ENCODE measurements around the gene INSL3. TPM values are rescaled to one million over a fixed set of nuclear protein-coding genes. Genes with fewer than 3 reads are reported as not detected.

Gene INSL3
- total and polyA plus RNA-seq, 2 of the 8 experiments (the other 6 are each of a cell fraction or from before 2014, with no cell fraction given) = 0.41 to 1.5 TPM

DNA sequence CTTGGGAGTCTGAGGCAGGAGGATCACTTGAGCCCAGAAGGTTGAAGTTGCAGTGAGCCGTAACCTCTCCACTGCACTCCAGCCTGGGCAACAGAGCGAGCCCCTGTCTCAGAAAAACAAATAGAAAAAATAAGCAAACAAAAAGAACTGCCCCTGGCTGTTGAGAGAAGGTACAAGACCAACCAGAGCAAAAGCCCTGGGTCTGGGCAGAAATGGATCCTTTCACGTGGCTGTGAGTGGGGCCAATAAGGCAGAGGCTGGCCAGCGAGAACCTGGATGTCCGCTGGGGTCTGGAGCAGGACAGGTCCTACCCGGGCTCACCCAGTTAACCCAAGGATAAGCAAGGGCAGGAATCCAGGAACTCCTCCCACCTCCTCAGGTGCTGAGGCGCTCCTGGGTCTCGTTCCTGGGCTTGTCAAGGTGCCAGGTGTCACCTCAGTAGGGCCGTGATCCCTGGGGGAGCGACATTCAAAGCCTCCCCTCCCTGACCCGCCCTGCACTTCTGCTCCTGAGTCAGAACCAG is 45.7 kb upstream of the INSL3 start (continued):
- TF ChIP-seq, protein P1, sequence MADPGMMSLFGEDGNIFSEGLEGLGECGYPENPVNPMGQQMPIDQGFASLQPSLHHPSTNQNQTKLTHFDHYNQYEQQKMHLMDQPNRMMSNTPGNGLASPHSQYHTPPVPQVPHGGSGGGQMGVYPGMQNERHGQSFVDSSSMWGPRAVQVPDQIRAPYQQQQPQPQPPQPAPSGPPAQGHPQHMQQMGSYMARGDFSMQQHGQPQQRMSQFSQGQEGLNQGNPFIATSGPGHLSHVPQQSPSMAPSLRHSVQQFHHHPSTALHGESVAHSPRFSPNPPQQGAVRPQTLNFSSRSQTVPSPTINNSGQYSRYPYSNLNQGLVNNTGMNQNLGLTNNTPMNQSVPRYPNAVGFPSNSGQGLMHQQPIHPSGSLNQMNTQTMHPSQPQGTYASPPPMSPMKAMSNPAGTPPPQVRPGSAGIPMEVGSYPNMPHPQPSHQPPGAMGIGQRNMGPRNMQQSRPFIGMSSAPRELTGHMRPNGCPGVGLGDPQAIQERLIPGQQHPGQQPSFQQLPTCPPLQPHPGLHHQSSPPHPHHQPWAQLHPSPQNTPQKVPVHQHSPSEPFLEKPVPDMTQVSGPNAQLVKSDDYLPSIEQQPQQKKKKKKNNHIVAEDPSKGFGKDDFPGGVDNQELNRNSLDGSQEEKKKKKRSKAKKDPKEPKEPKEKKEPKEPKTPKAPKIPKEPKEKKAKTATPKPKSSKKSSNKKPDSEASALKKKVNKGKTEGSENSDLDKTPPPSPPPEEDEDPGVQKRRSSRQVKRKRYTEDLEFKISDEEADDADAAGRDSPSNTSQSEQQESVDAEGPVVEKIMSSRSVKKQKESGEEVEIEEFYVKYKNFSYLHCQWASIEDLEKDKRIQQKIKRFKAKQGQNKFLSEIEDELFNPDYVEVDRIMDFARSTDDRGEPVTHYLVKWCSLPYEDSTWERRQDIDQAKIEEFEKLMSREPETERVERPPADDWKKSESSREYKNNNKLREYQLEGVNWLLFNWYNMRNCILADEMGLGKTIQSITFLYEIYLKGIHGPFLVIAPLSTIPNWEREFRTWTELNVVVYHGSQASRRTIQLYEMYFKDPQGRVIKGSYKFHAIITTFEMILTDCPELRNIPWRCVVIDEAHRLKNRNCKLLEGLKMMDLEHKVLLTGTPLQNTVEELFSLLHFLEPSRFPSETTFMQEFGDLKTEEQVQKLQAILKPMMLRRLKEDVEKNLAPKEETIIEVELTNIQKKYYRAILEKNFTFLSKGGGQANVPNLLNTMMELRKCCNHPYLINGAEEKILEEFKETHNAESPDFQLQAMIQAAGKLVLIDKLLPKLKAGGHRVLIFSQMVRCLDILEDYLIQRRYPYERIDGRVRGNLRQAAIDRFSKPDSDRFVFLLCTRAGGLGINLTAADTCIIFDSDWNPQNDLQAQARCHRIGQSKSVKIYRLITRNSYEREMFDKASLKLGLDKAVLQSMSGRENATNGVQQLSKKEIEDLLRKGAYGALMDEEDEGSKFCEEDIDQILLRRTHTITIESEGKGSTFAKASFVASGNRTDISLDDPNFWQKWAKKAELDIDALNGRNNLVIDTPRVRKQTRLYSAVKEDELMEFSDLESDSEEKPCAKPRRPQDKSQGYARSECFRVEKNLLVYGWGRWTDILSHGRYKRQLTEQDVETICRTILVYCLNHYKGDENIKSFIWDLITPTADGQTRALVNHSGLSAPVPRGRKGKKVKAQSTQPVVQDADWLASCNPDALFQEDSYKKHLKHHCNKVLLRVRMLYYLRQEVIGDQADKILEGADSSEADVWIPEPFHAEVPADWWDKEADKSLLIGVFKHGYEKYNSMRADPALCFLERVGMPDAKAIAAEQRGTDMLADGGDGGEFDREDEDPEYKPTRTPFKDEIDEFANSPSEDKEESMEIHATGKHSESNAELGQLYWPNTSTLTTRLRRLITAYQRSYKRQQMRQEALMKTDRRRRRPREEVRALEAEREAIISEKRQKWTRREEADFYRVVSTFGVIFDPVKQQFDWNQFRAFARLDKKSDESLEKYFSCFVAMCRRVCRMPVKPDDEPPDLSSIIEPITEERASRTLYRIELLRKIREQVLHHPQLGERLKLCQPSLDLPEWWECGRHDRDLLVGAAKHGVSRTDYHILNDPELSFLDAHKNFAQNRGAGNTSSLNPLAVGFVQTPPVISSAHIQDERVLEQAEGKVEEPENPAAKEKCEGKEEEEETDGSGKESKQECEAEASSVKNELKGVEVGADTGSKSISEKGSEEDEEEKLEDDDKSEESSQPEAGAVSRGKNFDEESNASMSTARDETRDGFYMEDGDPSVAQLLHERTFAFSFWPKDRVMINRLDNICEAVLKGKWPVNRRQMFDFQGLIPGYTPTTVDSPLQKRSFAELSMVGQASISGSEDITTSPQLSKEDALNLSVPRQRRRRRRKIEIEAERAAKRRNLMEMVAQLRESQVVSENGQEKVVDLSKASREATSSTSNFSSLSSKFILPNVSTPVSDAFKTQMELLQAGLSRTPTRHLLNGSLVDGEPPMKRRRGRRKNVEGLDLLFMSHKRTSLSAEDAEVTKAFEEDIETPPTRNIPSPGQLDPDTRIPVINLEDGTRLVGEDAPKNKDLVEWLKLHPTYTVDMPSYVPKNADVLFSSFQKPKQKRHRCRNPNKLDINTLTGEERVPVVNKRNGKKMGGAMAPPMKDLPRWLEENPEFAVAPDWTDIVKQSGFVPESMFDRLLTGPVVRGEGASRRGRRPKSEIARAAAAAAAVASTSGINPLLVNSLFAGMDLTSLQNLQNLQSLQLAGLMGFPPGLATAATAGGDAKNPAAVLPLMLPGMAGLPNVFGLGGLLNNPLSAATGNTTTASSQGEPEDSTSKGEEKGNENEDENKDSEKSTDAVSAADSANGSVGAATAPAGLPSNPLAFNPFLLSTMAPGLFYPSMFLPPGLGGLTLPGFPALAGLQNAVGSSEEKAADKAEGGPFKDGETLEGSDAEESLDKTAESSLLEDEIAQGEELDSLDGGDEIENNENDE (IDR thresholded peaks at IDR 0.05; ENCODE audit: insufficient replicate concordance, low read length) = no peak
- TF ChIP-seq RNF2 (IDR thresholded peaks at IDR 0.05; ENCODE audit: borderline replicate concordance, low read depth, low read length, missing control alignments, poor library complexity, severe bottlenecking) (no peak), POLR2AphosphoS5 (IDR thresholded peaks at IDR 0.05; ENCODE audit: low read depth, low read length) (no peak), CEBPB (IDR thresholded peaks at IDR 0.05; ENCODE audit: low read depth, low read length) (no peak), PHF8 (conservative IDR thresholded peaks at IDR 0.05; ENCODE audit: low read depth, low read length) (no peak), EP300 (IDR thresholded peaks at IDR 0.05; ENCODE audit: borderline replicate concordance in 1 of 2, low read depth in 2 of 2, low read length in 2 of 2) (no peak), RXRA (IDR thresholded peaks at IDR 0.05; ENCODE audit: insufficient read depth, low read depth, low read length) (no peak), BCL11A (IDR thresholded peaks at IDR 0.05; ENCODE audit: low read depth in 2 of 2, low read length in 2 of 2) (no peak)
- TF ChIP-seq, protein P2, sequence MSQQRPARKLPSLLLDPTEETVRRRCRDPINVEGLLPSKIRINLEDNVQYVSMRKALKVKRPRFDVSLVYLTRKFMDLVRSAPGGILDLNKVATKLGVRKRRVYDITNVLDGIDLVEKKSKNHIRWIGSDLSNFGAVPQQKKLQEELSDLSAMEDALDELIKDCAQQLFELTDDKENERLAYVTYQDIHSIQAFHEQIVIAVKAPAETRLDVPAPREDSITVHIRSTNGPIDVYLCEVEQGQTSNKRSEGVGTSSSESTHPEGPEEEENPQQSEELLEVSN (IDR thresholded peaks at IDR 0.05) = no peak

Measured in H1 (cell line).